Measurements from ENCODE around the gene HIVEP2.

GRCh38 chr6:142987490-142987889 lies 42.5 kb upstream of the HIVEP2 start:
- TF ChIP-seq, protein P1, sequence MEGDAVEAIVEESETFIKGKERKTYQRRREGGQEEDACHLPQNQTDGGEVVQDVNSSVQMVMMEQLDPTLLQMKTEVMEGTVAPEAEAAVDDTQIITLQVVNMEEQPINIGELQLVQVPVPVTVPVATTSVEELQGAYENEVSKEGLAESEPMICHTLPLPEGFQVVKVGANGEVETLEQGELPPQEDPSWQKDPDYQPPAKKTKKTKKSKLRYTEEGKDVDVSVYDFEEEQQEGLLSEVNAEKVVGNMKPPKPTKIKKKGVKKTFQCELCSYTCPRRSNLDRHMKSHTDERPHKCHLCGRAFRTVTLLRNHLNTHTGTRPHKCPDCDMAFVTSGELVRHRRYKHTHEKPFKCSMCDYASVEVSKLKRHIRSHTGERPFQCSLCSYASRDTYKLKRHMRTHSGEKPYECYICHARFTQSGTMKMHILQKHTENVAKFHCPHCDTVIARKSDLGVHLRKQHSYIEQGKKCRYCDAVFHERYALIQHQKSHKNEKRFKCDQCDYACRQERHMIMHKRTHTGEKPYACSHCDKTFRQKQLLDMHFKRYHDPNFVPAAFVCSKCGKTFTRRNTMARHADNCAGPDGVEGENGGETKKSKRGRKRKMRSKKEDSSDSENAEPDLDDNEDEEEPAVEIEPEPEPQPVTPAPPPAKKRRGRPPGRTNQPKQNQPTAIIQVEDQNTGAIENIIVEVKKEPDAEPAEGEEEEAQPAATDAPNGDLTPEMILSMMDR (IDR thresholded peaks at IDR 0.05): no peak
- TF ChIP-seq, protein P2, sequence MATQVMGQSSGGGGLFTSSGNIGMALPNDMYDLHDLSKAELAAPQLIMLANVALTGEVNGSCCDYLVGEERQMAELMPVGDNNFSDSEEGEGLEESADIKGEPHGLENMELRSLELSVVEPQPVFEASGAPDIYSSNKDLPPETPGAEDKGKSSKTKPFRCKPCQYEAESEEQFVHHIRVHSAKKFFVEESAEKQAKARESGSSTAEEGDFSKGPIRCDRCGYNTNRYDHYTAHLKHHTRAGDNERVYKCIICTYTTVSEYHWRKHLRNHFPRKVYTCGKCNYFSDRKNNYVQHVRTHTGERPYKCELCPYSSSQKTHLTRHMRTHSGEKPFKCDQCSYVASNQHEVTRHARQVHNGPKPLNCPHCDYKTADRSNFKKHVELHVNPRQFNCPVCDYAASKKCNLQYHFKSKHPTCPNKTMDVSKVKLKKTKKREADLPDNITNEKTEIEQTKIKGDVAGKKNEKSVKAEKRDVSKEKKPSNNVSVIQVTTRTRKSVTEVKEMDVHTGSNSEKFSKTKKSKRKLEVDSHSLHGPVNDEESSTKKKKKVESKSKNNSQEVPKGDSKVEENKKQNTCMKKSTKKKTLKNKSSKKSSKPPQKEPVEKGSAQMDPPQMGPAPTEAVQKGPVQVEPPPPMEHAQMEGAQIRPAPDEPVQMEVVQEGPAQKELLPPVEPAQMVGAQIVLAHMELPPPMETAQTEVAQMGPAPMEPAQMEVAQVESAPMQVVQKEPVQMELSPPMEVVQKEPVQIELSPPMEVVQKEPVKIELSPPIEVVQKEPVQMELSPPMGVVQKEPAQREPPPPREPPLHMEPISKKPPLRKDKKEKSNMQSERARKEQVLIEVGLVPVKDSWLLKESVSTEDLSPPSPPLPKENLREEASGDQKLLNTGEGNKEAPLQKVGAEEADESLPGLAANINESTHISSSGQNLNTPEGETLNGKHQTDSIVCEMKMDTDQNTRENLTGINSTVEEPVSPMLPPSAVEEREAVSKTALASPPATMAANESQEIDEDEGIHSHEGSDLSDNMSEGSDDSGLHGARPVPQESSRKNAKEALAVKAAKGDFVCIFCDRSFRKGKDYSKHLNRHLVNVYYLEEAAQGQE (IDR thresholded peaks at IDR 0.05; ENCODE audit: insufficient read depth in 1 of 2, low read depth in 2 of 2, low read length in 1 of 2): no peak
- TF ChIP-seq POLR2AphosphoS5 (IDR thresholded peaks at IDR 0.05; ENCODE audit: low read depth, low read length) (no peak), TCF7L2 (IDR thresholded peaks at IDR 0.05; ENCODE audit: low read depth, low read length) (no peak)

Measured in Panc1 (cell line).